NCI-H2227 (cell line): ENCODE measurements around the gene LY6G6D.

ENCODE experiments used
- DNase-seq: peaks from one replicate; lab custom pipeline; 2025; ENCODE audit not compliant: unreplicated experiment; lab: John Stamatoyannopoulos, UW

Gene LY6G6D, protein sequence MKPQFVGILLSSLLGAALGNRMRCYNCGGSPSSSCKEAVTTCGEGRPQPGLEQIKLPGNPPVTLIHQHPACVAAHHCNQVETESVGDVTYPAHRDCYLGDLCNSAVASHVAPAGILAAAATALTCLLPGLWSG

DNA sequence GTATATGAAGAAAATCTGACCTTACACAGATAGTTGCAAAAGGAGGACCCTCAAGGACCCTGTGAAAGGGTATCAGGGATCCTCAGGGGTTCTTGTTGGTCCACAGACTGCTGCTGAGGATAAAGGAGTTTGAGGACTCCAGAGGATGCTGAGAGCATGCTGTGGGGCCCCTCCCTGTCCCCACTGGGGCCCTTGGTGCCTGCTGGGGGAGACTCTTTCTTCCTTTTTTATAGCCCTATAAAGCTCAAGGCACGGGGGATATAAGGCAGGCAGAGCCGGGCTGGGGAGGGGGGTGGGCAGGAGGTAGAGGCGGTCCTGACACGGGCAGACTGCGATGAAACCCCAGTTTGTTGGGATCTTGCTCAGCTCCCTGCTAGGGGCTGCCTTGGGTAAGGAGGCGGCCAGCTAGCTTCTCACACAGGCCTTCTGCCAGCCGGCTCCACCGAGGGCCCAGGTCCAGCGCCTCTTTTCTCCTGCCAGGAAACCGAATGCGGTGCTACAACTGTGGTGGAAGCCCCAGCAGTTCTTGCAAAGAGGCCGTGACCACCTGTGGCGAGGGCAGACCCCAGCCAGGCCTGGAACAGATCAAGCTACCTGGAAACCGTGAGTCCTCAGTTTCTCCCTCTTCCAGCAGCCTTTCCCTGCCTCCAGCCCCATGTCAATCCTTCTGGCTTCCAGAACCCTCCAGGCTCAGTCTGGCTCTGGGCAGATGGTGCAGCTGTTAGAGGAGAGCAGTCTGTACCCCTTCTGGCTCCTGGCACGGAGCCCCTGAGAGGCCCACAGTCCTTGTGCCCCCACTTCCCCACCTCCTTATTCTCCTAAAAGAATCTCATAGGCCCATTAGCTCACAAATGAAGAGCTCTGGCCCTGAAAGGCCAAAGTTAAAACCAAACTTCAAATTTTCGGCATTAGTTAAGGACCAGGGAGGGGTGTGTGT, at the start of gene LY6G6D:
Gene LY6G6D (plus strand): TSS at position 327 of the 937 bp plus-strand sequence. CDS start 8 bp downstream, at position 335.
- DNase-seq = no peak

DNA sequence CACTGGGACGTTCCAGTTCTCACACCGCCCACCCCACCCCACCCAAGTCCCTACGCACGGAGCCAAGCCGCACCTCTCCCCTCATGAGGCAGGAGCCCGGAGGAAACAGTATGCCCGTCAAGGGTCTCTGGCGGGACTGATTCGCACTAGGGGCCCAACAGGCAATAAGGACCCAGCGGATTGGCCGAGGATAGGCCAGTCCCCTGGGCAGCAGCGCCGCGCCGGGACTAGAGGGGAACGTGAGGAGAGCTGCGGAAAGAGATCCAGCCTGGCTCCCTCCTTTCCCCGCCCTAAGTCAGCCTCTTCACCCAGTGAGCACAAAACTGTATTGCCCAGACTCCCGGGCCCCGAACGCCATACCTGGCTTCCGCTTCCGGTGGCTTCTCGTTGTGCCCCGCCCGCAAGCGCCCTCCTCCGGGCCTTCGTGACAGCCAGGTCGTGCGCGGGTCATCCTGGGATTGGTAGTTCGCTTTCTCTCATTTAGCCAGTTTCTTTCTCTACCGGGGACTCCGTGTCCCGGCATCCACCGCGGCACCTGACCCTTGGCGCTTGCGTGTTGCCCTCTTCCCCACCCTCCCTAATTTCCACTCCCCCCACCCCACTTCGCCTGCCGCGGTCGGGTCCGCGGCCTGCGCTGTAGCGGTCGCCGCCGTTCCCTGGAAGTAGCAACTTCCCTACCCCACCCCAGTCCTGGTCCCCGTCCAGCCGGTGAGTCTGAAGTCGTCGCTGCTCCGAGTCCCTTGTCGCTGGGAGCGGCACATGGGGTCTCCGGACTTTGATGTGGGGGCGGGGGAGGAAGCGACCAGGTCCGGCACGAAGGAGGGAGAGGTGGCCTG, 49.4 kb upstream of the LY6G6D start, which contains the start of gene CSNK2B:
Gene CSNK2B (plus strand): TSS at position 580 of the 836 bp plus-strand sequence. CDS start 752 bp downstream, outside the sequence.
- DNase-seq = peak; percentile 99

DNA sequence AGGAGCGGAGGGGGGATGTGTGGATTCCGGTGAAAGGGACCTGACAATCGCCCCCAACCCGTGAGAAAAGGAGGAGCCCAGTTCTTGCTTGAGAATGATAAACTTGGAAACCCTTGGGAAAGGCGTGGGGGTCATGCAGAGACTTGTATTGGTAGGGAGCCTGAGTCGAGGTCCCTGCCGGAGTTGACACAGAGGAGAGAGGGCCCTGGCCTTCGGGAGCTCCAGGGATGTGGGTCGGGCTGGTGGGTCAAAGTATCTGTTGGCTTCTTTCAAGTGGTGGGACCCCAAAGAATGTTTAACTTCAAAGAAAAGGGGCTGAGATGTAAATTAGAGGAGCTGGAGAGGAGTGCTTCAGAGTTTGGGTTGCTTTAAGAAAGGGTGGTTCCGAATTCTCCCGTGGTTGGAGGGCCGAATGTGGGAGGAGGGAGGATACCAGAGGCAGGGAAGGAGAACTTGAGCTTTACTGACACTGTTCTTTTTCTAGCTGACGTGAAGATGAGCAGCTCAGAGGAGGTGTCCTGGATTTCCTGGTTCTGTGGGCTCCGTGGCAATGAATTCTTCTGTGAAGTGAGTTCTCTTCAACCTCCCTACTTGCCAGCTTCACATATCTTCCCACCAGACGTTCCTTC, 48.7 kb upstream of the LY6G6D start:
- no peak for DNase-seq

DNA sequence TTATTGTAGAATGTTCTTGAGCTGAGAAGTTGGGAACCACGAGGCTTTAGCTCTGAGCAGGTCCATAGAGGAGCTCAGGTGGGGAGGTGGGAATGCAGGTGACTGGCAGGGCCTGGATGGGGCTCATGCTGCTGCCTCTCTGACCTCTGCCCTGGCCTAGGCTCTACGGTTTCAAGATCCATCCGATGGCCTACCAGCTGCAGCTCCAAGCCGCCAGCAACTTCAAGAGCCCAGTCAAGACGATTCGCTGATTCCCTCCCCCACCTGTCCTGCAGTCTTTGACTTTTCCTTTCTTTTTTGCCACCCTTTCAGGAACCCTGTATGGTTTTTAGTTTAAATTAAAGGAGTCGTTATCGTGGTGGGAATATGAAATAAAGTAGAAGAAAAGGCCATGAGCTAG, 45.5 kb upstream of the LY6G6D start, which contains the start of gene LY6G5B:
Gene LY6G5B (plus strand): TSS at position 301 of the 400 bp plus-strand sequence. CDS start 975 bp downstream, outside the sequence.
- no peak for DNase-seq

DNA sequence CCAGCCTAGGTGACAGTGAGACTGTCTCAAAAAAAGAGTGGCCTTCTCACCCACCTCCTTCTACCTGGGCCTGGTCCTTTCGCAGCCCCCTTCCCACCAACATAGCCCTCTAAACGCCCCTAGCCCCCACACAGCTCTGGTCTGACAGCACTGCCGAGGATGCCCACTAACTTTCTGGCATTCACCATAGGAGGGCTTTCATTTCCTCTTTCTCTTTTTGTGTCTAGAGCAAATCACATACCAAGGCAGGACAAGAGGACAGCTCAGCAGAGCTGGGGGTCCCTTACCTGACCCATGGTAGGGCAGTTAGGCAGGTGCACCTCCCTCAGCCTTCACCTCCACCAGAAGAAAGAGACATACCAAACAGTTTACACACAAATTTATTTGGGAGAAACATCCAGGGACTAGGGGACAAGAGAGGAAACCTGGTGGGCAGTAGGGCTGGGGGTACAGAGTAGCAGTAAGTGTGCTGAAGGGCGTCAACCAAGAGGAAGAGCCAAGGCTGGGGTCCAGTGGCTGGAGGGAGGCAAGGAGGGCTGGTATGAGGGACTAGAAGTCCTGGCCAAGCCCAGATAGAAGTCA, 38.7 kb upstream of the LY6G6D start:
- no peak for DNase-seq

DNA sequence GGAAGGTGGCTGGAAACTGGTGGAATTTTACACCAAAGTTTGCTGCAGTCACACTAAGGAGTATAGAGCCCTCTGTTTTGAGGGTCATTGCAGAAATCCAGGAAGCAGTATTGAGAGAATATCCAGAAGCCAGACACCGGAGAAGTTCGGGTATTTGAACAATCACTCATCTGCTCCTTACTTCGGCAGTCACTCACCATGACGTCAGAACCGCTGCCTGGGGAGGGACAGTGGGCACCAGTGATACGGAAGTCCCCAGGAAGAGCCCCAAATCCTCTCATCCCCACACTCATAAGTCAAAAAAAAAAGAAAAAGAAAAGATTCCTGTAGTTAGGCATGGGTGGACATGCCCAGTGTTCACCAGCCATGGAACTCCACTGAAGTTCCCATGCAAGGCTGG, 38.2 kb upstream of the LY6G6D start:
- DNase-seq = no peak

DNA sequence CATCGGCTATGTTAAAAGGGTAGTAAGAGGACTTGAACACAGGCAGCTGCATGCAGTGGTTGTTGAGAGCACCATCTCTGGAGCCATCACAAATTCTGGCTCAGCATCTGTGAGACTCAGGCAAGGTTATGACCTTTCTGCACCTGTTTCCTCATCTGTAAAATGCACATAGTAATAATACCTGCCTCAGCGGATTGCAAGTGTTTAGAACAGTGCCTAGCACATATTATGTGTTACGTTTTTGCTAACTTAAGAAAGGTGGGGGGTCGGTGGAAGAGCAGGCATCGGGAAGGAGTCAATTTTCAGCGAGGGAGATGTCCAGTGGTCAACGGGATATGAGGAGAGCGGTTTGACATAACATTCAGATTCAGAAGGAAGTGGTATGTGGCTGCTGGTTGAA, 37.2 kb upstream of the LY6G6D start:
- no peak for DNase-seq

DNA sequence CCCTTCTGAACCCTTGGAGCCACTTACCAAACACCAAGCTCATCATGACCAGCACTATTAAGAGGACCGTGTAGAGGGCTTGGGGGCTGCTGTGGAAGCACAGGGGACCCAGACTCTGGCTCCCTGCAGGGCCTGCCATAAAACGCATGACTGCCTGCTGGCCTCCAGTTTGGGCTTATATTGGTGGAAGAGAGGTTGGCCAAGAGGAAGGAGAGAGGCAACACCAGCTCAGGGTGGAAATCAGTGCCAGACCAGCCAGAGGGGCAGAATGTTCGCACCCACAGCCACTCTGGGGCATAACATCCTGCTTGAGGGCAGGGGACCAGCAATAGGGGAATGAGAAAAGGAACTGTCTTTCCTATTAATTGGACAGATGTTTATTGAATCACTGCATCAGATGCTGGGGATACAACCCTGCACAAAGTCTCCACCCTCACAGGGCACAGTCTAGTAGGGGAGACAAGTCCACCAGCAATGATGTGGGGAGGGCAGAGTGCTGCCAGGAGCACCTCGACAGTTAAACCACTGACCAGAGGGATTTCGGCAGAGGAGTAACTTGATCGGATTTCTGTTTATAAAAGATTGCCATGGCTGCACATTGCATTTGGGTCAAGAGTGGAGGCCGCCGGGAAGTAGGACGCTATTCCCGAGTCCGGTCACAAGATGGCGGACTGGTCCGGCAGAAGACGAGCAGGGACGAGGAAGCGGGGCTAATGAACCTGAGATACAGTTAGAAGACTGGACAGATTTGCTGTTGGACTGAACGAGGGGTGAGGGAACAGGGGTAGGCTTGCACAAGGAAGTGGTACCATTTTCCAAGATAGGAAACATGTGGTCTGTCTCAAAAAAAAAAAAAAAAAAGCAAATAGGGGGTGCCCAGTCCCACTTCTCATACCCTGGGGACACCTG, 34.7 kb upstream of the LY6G6D start, which contains the start of gene LY6G5C:
Gene LY6G5C (minus strand): TSS at position 842 of the 909 bp plus-strand sequence. CDS start 694 bp downstream, at position 148.
- DNase-seq = peak; percentile 83

DNA sequence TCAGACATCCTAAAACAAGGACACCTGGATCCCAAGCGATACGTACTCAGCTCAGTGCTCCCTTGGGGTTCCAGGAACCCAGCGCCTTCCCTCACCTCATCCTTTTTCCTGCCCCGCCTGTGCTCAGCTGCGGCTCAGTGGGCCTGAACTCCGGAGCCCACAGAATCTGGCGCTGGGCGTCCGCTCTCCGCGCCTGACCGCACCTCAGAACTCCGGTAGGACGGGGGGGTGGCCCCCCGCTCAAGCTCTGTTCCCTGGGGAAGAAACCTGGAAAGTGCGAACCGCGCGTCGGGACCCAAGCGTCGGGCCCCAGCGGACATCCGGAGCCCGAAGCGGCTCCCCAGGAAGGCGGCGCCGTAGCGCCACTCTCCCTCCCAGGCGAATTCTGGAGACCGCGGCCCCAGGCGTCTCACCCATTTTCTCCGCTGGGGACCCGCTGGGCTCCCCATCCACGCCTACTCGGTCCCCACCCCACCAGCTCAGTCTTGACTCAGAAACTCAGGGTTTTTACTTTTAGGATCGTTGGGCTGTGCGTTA, 33.9 kb upstream of the LY6G6D start:
- peak; percentile 61 for DNase-seq

DNA sequence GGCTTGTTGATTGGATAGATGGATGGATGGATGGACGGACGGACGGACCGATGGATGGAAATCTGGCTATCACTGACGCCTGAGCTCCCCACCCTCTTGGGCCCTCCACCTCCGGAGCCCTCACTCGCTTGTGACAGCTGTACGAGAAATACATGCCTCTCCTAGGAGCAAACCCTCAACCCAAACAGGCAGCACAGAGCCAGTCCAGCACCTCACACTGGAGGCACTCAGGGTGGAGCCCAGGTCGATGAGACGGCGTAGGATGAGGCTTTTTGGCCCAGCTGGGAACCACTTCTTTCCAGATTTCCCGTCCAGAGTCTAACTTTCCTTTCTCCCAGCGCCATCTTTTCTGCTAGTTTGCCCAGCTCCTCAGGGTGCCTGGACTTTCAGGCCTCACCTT, 31.6 kb upstream of the LY6G6D start:
- peak; percentile 45 for DNase-seq

DNA sequence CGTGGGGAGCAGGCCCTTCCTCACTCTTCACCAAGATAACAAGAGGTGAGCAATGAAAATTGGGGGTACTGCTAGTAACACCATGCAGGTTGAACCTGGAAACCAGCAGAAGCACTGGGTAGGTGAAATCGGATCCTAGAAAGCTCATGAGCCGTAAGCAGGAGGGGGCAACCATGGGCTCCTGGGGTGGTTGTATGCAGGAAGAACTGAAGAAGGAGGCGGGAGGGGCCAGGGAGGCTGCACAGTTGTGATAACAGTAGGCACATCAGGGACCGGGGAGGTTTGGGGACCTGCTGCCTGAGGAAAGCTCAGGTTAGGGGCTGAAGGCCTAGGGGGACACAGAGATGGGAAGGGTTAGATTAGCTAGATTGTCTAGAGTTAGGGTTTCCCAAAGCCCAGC, 28.7 kb upstream of the LY6G6D start:
- DNase-seq = no peak

DNA sequence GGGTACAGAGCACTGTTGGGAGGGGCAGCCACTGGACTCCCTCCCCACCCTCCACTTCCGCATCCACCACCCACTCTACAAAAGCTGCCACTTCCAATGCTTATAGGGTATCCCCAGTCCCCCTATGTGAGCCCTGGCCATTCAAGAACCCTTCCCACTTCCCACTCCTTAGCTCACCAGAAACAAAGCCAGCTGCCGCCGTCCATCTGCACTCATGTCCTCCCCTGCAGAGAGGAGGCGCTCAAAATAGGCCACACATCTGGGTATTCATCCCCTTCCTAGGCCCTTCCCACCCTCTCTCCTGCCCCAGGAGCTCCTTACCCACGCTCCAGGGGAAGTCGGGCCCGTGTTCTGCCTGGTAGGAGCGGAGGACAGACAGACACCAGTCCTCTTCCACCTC, 27.8 kb upstream of the LY6G6D start:
- no peak for DNase-seq

DNA sequence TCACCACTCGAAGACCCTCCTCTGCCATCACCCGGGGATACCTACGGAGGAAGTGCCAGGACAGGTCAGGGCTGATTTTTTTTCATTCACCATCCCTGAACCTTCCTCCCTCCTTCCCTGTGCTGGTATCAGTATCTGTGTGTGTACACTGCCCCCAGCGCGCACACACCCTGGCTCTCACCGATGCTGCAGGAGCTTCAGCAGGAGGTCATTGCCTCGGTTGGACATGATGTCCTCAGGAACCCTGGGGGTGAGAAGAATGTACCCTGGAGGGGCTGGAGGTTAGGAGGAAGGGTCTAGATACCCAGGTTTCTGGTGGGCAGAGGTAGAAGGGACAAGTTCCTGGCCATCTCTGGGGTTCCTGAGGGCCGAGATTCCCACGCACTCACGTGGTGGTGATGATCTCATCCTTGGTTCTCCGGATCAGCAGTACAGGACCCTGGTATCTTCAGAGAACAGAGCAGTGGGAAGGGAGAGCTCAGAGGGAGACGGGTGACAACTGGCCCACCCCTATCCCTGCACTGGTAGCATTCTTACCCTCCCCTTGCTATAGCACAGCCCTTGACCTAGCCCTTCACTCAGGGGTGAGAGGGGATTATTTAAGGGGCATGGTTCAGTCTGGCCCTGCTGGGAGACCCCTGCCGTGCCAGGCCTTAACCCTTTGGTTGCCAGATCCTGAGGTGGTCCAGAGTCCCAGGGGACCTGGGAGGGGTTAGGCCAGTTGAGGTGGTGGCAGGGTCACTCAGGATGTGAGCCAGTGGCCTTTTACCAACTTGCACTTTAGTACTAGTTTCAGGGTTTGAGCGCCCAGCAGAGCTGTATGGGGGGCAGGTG, 27.1 kb upstream of the LY6G6D start:
- DNase-seq = no peak

DNA sequence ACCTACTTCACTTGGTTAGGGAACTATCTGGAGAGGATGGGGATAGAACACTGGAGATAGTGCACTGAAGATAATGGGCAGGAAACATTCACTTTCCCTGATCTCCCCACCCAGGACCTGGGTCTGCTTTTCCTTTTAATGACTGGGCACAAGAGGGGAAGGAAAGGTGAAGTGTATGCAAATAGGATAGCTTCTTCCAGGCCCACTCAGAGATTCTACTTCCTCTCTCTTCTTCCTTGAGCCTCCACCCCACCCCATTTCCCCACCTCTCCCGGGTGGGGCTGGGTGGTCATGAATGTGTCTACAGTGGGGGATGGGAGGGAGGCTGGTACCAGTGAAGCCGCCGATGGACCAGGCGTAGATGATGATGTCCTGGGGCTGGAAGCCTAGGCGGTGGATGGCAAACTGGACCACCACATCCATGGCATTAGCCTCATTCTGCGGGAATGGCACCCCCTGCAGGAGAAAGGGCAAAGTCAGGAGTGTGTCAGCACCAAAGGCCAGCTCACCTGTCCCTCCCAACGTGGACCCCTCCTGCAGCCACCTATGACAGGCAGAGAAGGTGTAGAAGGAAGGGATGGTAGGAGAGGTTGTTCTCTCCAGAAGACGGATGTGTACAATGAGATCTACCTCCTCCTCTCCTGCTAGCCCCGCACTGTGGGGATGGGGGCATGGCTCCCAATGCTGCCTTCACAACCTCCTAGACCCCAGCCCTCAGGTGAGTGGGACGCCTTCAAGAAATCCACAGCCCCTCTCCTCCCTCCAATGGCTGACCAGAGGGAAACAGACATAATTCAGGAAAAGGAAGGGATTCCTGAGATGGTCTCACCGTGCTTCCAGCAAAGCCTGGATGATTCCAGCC, 25.7 kb upstream of the LY6G6D start:
- DNase-seq = no peak

DNA sequence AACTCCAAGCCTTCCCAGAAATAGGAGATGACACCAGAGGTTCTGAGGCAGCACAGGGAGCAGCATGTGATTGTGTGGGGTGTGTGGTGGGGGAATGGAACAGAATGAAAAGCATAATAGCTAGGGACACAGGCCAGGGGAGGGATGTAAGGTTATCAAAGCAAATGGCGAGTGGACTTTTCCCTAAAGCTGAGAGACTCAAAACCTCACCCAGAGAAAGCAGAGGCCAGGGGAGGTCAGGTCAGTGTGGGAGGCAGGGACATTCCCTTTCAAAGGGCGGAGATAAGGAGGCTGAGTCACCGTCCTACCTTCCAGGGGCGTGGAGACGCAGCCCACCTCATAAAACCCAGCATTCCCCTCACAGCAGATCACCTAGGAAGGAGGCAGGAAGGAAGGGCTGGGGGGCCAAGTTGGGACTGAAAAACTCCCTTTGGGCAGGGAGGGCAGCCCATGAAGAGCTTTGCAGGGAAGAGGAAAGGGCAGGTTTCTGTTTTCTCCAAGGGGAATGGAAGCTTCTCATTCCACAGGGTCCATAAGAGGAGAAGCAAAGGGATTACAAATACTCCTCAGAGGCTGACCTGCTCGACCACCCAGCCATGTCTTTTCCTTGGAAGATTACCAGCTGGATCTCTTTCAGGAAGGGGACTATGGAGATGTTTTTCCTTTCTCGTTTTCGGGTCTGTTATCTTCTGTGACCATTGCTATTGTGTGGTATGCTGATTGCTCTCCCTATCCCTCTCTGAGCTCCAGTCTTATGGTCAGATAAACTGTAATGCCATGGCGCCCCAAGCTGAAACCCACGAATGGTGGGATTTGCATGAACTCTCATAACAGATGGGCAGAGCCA, 24.7 kb upstream of the LY6G6D start:
- no peak for DNase-seq

DNA sequence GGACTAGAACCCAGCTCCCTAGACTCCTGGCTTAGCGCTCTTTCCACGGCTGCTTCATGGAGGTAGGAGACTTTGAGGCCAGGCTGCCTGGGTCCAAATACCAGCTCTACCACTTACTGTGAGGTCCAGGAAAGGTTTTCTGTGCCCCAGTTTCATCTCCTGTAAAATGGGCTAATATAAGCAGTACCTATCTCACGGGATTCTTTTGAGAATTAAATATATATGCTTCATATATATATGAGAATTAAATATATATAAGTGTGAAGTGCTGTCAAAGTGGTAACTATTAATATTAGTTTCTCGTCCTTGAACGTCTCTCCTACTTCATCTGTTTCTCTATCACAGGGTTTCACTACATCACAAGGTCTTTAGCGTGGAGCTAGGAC, 24.1 kb upstream of the LY6G6D start:
- DNase-seq = no peak
